ENCODE results near the gene FHL2.

DNA sequence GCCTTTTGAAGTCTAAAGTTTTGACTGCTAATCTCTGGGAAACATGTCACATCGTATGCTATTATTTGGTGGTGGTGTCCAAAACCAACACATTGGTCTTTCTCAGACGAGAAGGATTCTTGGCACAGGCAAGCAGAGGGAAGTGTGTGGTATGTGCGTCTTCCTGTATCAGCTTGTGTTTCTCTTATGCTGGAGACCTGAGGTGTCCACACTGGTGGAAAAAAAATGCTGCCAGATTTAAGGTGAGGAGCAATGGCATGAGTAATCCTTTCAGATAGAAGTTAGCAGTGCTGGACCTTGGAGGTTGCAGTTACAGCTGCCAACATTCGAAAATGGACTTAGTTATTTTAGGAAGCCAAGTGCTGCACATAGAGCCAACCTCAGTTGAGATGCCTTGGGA lies 11.7 kb upstream of the FHL2 start:
- TF ChIP-seq, protein P1, sequence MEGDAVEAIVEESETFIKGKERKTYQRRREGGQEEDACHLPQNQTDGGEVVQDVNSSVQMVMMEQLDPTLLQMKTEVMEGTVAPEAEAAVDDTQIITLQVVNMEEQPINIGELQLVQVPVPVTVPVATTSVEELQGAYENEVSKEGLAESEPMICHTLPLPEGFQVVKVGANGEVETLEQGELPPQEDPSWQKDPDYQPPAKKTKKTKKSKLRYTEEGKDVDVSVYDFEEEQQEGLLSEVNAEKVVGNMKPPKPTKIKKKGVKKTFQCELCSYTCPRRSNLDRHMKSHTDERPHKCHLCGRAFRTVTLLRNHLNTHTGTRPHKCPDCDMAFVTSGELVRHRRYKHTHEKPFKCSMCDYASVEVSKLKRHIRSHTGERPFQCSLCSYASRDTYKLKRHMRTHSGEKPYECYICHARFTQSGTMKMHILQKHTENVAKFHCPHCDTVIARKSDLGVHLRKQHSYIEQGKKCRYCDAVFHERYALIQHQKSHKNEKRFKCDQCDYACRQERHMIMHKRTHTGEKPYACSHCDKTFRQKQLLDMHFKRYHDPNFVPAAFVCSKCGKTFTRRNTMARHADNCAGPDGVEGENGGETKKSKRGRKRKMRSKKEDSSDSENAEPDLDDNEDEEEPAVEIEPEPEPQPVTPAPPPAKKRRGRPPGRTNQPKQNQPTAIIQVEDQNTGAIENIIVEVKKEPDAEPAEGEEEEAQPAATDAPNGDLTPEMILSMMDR (IDR thresholded peaks at IDR 0.05): no peak
- TF ChIP-seq POLR2A (IDR thresholded peaks at IDR 0.05): no peak

Data from thyroid gland (tissue), 4 donors.